HG03175 (cell line): Measurements from ENCODE around the gene PIK3AP1.
A peak's percentile ranks its signal among the peaks of the same experiment; 100 is the strongest.

Experiments
- ATAC-seq: cut with Tn5 transposase; IDR thresholded peaks from one replicate; pipeline ENCODE4 v1.9.1; 2021; ENCODE audit warnings: mild to moderate bottlenecking, moderate library complexity; ENCODE audit not compliant: unreplicated experiment

The PIK3AP1 gene

GRCh38 chr10:96614515-96614914 lies 105.8 kb downstream of the PIK3AP1 start:
- no peak for ATAC-seq

DNA sequence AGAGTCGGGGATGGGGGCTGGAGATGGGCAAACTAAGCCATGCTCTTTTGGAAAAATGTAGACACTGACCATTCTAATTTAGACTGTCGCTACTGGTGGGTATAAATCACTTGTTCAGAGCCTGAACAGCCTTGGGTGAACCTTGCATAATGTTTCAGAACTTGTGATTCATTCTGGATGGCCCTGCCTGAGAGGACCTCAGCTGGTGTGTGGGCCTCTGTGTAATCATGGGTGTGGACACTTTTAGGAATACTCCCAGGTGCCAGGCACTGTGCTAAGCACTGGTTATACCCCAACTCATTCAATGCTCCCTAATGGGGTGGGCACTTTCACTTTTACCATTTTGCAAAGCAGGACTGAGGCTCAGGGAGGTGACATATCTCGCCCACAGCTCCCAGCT lies 106.7 kb downstream of the PIK3AP1 start:
- ATAC-seq: no peak

- no peak for ATAC-seq
Observed at GRCh38 chr10:96612055-96612830, 108.1 kb downstream of the PIK3AP1 start.

DNA sequence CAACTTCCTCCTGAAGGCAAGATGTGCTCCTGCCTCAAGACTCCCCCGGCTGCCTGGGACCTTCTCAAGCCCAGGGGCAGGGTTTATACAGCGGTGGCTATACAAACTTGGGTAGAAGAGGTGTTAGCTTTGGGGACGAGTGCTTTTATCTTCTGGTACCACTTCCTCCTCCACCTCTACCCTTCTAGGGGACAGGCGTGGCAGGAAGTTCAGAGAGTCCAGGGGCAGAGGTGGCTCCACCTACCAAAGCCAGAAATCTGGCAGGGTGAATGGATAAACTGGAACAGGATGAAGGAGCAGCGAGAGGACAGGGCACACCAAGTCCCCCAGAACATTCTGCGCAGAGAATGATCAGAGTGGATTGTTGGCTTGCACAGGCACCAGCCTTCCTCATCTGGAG lies 109.5 kb downstream of the PIK3AP1 start:
- ATAC-seq: no peak

GRCh38 chr10:96609510-96609909 lies 110.8 kb downstream of the PIK3AP1 start:
- ATAC-seq: no peak

DNA sequence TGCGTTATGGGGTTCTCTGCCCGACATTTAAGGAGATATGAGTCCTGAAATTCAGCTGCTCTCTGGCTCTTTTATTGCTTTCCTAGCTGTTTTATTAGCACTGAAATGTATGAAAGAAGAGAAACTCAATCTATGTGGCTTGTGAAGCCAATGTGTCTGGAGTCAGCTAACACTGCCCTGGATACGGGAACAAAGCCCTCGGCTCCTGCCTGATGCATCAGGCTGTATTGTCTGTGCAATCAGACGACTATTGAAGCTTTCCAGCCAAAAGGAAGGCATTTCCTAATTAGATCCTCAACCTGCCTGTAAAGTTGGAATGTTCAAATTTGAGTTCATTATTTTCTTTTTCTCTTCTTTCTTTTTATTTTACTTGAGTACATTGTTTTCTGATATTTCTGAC lies 111.5 kb downstream of the PIK3AP1 start:
- ATAC-seq: no peak

- no peak for ATAC-seq
Observed at GRCh38 chr10:96608262-96608661, 112.1 kb downstream of the PIK3AP1 start.

DNA sequence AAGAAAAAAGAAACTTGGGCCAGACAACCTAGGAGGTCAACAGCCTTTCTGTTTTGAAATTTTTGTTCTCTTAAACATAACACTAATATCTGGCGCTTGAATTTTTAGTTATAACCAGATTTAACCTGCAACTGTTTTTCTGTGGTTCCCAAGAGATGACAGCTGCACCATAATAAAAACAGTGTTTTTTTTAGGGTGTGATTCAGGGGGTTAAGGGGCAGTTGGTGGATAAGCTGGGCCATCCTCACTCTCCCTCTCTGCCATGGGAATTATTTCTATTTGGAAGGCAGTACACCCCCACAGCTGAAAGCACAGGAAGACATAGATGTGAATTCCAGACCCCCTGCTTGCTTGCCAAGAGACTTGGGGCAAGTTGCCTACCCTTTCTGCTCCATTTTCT lies 113.4 kb downstream of the PIK3AP1 start:
- ATAC-seq: no peak

GRCh38 chr10:96606216-96606615 lies 114.1 kb downstream of the PIK3AP1 start:
- ATAC-seq: no peak

DNA sequence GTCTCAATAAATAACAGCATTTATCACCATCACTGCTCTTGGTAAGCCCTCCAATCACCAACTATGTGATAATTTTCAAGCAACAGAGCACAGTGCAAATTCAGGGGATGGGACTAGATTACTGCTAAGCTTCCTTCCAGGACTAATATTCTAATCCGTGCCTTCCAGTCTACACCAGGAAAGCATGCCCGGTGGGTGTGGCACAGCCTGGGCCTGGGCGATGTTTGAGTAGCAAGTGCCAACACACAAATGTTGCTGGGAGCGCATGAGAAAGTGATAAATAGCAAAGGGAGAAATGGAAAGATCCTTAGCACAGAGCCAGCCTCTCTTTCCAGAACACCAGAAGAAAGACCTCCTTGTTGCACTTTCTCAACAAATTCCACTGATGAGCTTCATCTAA lies 120.0 kb downstream of the PIK3AP1 start:
- no peak for ATAC-seq

- ATAC-seq: no peak
Observed at GRCh38 chr10:96598846-96599245, 121.5 kb downstream of the PIK3AP1 start.

DNA sequence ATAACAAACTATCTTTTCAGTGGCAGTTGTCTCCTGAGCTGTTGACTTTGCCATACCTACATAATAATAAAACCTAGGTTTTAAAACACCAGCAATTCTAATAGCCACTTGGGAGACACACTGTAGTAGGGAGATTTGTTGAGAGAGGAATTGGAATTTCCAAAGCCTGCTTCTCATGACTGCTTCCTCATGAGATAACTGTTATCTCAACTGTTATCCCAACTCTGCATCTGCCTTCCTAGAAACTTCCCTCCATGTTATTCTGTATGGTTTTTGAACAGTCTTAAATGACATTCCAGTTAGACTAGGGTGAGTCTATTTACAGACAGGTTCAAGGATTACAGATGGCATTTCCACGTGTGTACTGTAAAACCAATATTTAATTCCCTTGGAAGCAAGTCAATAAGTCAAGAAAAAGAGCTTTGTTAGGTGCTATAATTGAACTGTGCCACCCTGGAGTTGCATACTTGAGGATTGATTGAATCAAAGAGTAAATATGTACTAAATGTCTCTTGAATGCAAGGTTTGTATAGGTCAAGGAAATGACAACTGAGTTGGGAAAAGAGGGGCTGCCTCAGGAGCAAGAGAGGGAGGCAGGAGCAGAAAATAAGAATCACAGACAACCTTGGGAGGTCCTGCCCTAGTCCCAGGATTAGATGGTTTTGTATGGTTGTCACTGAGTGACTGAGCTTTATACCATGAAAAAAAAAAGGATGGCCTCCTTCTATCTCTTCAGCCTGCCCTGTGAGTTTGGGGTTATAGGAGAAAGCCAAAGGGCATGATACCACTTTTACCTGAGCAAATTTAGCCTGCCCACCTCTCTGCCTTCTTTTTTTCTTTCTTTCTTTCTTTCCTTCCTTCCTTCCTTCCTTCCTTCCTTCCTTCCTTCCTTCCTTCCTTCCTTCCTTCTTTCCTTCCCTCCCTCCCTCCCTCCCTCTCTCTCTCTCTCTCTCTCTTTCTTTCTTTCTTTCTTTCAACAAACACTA lies 123.6 kb downstream of the PIK3AP1 start:
- no peak for ATAC-seq

DNA sequence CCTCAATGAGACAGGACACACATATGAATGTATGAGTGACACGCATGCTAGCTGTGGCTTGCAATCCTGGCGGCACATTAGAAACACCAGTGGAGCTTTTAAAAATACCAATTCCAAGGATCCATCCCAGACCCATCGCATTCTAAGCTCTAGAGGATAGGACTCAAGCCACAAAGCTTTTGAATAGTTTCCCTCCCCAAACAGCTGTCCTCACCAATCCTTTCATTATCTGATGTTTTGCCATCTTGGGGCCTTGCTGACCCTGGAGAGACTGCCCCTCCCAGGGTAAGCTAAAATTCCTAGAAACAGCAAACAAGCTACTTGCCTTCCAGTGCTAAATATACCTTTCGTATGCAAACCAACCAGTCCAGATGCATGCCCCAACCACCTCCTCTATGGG lies 124.6 kb downstream of the PIK3AP1 start:
- ATAC-seq: no peak

- ATAC-seq: no peak
Observed at GRCh38 chr10:96591946-96592345, 128.4 kb downstream of the PIK3AP1 start.

DNA sequence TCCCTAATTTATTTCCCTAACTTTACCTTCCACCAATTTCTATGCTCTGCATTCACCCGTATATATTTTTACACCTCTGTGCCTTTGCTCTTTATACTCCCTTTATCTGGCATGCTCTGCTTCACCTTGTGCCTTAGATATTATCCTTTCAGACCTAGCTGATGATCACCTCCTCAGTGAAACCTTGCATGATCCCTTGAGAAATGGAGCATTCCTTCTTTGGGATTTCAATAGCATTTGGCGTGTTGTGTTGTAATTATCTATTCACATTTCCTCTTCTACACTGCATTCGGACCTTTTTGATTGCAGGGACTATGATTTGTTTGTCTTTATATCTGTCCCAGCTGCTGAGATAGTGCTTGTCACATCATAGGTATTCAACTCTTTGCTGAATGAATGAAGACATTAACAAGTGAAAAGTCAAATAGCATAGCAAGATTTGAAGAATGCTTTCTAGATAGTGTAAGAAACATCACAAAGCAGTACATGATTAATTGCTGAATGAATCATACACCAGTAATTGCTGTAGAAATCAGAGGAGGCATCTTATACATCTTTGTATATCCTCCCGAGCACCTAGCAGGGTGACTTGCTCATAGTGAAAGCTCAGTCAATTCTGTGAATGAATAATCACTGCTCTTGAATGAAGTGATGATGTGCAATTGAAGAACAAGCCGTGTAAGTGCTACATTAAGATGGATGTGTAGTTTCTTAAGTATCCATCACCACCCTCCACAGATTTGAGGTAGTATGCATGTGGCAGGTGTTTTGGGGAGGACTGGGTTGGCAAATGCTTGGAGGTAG lies 131.5 kb downstream of the PIK3AP1 start:
- peak; percentile 46 for ATAC-seq

DNA sequence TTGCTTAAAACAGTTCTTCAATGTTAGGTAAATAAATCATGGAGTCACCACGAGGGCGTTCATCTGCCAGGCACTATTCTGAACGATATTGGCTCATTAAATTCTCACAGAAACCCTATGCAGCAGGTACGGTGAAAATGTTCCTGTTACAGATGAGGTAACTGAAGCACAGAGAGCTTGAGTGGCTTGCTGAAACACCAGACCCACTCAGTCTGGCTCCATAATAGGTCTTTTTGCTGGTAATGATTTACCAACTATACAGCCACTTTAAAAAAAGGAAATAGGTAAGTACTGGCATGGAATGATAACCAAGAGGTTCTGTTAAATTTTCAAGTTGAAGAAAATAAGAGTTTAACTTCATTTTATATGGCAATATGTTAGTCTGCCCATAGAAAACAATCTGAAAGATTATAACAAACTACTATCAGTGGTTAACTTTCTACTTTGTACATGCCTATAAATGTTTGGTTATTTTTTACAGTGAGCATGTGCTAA lies 132.2 kb downstream of the PIK3AP1 start:
- no peak for ATAC-seq

DNA sequence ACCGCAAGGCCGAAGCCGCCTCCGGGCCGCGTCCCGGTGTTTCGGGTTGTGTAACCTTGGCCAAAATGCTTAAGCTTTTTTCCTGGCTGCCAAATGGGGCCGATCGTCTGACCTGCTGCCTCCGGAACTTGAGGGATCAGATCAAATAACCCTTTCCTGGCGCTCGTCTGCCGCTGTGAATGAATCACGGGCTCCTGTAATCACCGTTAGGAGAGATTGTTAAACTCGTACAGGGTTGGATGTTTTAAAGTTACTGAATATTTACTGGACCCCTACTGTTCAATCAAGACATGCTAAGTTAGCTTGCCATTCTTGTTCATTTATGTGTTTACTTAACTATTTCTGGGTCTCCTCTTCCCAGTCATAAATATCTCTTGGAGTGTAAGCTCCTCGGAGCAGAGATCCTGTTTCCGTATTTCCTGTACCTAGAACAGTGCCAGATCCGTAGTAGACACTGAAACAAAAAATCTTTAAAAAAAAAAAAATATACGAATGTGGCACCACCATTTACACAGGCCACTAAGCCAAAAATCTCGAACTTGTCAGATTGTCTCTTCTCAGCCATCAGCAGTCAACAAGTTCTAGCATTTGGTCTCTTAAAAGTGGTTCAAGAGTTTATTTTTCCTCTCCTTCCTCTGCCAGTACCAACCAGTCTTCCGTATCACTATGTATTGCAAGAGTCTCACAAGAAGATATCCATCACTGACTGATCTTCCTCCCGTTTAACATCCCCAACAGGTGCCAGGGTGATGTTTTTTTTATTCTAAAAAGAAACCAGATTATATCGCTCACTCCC lies 132.9 kb downstream of the PIK3AP1 start:
- ATAC-seq: no peak

- peak; percentile 79 for ATAC-seq
Observed at GRCh38 chr10:96586419-96587263, 133.7 kb downstream of the PIK3AP1 start, which contains the start of gene TM9SF3. TM9SF3 (minus strand) TSS chr10:96587012; CDS start chr10:96586835, 177 bp downstream.
